Type B pancreatic cell (in vitro differentiated cells): ENCODE results near the gene EPHX1. TPM values are rescaled to one million over a fixed set of nuclear protein-coding genes. Genes with fewer than 3 reads are reported as not detected.
"Not testable (repeated sequence)": the region's sequence is repeated elsewhere in the genome, so short reads cannot be mapped to it uniquely, and the experiment has no call there.

Experiments
- DNase-seq: peaks from one replicate; pipeline ENCODE4 v3.0.0; 2021; ENCODE audit warnings: mixed read lengths; ENCODE audit not compliant: unreplicated experiment; ENCODE audit errors: extremely low spot score
- H3K27ac Mint-ChIP-seq: 2 replicates; pipeline ENCODE4 v1.8.0; 2021; ENCODE audit warnings: mild to moderate bottlenecking, mixed read lengths
- H3K27me3 Mint-ChIP-seq: 2 replicates; pipeline ENCODE4 v1.8.0; 2021; ENCODE audit warnings: mixed read lengths
- H3K36me3 Mint-ChIP-seq: 2 replicates; pipeline ENCODE4 v1.8.0; 2021; ENCODE audit warnings: mixed read lengths
- H3K4me1 Mint-ChIP-seq: one replicate; pipeline ENCODE4 v1.8.0; 2021; ENCODE audit warnings: mixed read lengths; ENCODE audit not compliant: unreplicated experiment
- H3K4me3 Mint-ChIP-seq: 2 replicates; pipeline ENCODE4 v1.8.0; 2021; ENCODE audit warnings: mild to moderate bottlenecking, mixed read lengths
- H3K9me3 Mint-ChIP-seq: 2 replicates; pipeline ENCODE4 v1.8.0; 2021; ENCODE audit warnings: mixed read lengths
- CTCF ChIP-seq: fragments of 200-600 bp; sonication (generic); conservative IDR thresholded peaks from 2 replicates; pipeline ENCODE4 v1.5.0; 2021; ENCODE audit warnings: antibody characterized with exemption, mild to moderate bottlenecking
- total RNA-seq: library from RNA; stranded (reverse); gene quantifications from 2 replicates; pipeline ENCODE4 v1.2.1, GENCODE V29; 2021; ENCODE audit warnings: low replicate concordance

Gene EPHX1
- total RNA-seq, 1 donor from 2014 or later: 65.2 TPM

GRCh38 chr1:225886159-225887029 is 76.5 kb downstream of the EPHX1 start:
- DNase-seq: no peak
- H3K27me3 Mint-ChIP-seq: peaks cover 15% of the 10 kb centered on the region
- no peaks in the 10 kb centered on the region for H3K36me3 Mint-ChIP-seq
- peaks cover 11% of the 10 kb centered on the region for H3K4me1 Mint-ChIP-seq
- no peak overlapping the region for H3K4me3 Mint-ChIP-seq
- TF ChIP-seq CTCF: no peak
- no peak overlapping the region for H3K27ac Mint-ChIP-seq
- no peaks in the 10 kb centered on the region for H3K9me3 Mint-ChIP-seq

- Mint-ChIP-seq H3K27me3 (peaks cover 15% of the 10 kb centered on the region), H3K4me3 (no peak overlapping the region), H3K4me1 (peaks cover 11% of the 10 kb centered on the region), H3K27ac (no peak overlapping the region), H3K9me3 (no peaks in the 10 kb centered on the region), H3K36me3 (no peaks in the 10 kb centered on the region)
- no peak for TF ChIP-seq CTCF
- DNase-seq: no peak
Measured at GRCh38 chr1:225887030-225887314, 77.0 kb downstream of the EPHX1 start.

- not testable (repeated sequence) for H3K27ac Mint-ChIP-seq, H3K36me3 Mint-ChIP-seq, H3K9me3 Mint-ChIP-seq, DNase-seq, H3K4me3 Mint-ChIP-seq
- H3K4me1 Mint-ChIP-seq: peaks cover 11% of the 10 kb centered on the region
- H3K27me3 Mint-ChIP-seq: peaks cover 15% of the 10 kb centered on the region
Measured at GRCh38 chr1:225887554-225888288, 77.8 kb downstream of the EPHX1 start.

- no peaks in the 10 kb centered on the region for H3K36me3 Mint-ChIP-seq
- H3K9me3 Mint-ChIP-seq: no peaks in the 10 kb centered on the region
- H3K27me3 Mint-ChIP-seq: peaks cover 15% of the 10 kb centered on the region
- peaks cover 11% of the 10 kb centered on the region for H3K4me1 Mint-ChIP-seq
- DNase-seq: no peak
- no peak overlapping the region for H3K4me3 Mint-ChIP-seq
- no peak for TF ChIP-seq CTCF
- no peak overlapping the region for H3K27ac Mint-ChIP-seq
Measured at GRCh38 chr1:225888289-225888897, 78.5 kb downstream of the EPHX1 start.

- TF ChIP-seq CTCF: no peak
- Mint-ChIP-seq H3K4me3 (no peak within 1 kb of the TSS), H3K27me3 (peaks cover 12% of the 10 kb centered on the region), H3K9me3 (no peaks in the 10 kb centered on the region), H3K27ac (no peak within 1 kb of the TSS), H3K36me3 (no peaks in the 10 kb centered on the region), H3K4me1 (peaks cover 11% of the 10 kb centered on the region)
- DNase-seq: no peak
Measured at GRCh38 chr1:225888898-225889601, 79.1 kb downstream of the EPHX1 start, which contains the start of gene LEFTY1. Gene LEFTY1 (minus strand): TSS chr1:225889146. CDS start chr1:225889066, 80 bp downstream.
